Activated CD8-positive, alpha-beta T cell treated with anti-CD3 and anti-CD28 coated beads, Interleukin-2, amount 10 ng/mL, durations not matched to agents 7 days and 5 days (primary cell): ENCODE measurements around the gene ERVMER34-1. TPM values are rescaled to one million over a fixed set of nuclear protein-coding genes. Genes with fewer than 3 reads are reported as not detected.

Experiments
- ATAC-seq: fragments of 150-1000 bp; cut with Tn5 transposase; one replicate; pipeline ENCODE4 v1.10.0; 2021; ENCODE audit warnings: moderate library complexity
- CTCF ChIA-PET: fragments of 350-600 bp; sonication (Branson Sonifier 250); formaldehyde crosslinking; loops from one replicate; lab custom pipeline; 2021; ENCODE audit warnings: antibody characterized with exemption; lab: Charles Lee
- POLR2A ChIA-PET: fragments of 350-600 bp; sonication (Branson Sonifier 250); formaldehyde crosslinking; loops from one replicate; lab custom pipeline; 2021; ENCODE audit warnings: antibody characterized with exemption; lab: Charles Lee
- DNase-seq: peaks from one replicate; pipeline ENCODE4 v3.0.0-alpha.2; 2020
- H3K27ac Mint-ChIP-seq: one replicate; pipeline ENCODE4 v1.8.0; 2021; ENCODE audit warnings: mild to moderate bottlenecking, mixed read lengths
- H3K27me3 Mint-ChIP-seq: one replicate; pipeline ENCODE4 v1.8.0; 2021; ENCODE audit warnings: low read depth, mixed read lengths
- H3K36me3 Mint-ChIP-seq: one replicate; pipeline ENCODE4 v1.8.0; 2021; ENCODE audit warnings: low read depth, mixed read lengths
- H3K4me1 Mint-ChIP-seq: one replicate; pipeline ENCODE4 v1.8.0; 2021; ENCODE audit warnings: low read depth, mixed read lengths
- H3K4me3 Mint-ChIP-seq: one replicate; pipeline ENCODE4 v1.8.0; 2021; ENCODE audit warnings: mild to moderate bottlenecking, mixed read lengths
- H3K9me3 Mint-ChIP-seq: one replicate; pipeline ENCODE4 v1.8.0; 2022; ENCODE audit warnings: mixed read lengths; ENCODE audit not compliant: insufficient read depth
- microRNA-seq: library from miRNA; unstranded; fragments of <30 nt; microRNA quantifications from one replicate; pipeline ENCODE4 v1.2.0, GENCODE V29; 2022
- total RNA-seq, 2 experiments: library from RNA; stranded (reverse); gene quantifications; one replicate each; pipeline ENCODE4 v1.2.3, GENCODE V29; 2021

The ERVMER34-1 gene
- total RNA-seq, 2 experiments from 2014 or later = not detected

- no peak overlapping the region for H3K4me3 Mint-ChIP-seq
- peaks cover 24% of the 10 kb centered on the region for H3K9me3 Mint-ChIP-seq
- ChIA-PET CTCF (no interaction called here), POLR2A (no interaction called here)
- peaks cover 4% of the 10 kb centered on the region for H3K4me1 Mint-ChIP-seq
- peaks cover 3% of the 10 kb centered on the region for H3K36me3 Mint-ChIP-seq
- no peak overlapping the region for H3K27ac Mint-ChIP-seq
- no peak for ATAC-seq
- H3K27me3 Mint-ChIP-seq = peaks cover 26% of the 10 kb centered on the region
- no peak for DNase-seq
Observed at GRCh38 chr4:52694936-52695335, 56.3 kb downstream of the ERVMER34-1 start.

GRCh38 chr4:52693492-52693891 is 57.7 kb downstream of the ERVMER34-1 start:
- POLR2A ChIA-PET = no interaction called here
- peaks cover 24% of the 10 kb centered on the region for H3K9me3 Mint-ChIP-seq
- no peak overlapping the region for H3K4me3 Mint-ChIP-seq
- CTCF ChIA-PET = no interaction called here
- peaks cover 25% of the 10 kb centered on the region for H3K27me3 Mint-ChIP-seq
- peaks cover 3% of the 10 kb centered on the region for H3K36me3 Mint-ChIP-seq
- DNase-seq = no peak
- no peak for ATAC-seq
- H3K4me1 Mint-ChIP-seq = peaks cover 4% of the 10 kb centered on the region
- H3K27ac Mint-ChIP-seq = no peak overlapping the region

Small RNAs within 50 kb of the gene (microRNA-seq; reads per million reads assigned to microRNA genes)
- gene MIR4449 = 35.6 reads per million, percentile 45 among the genes with 10 or more reads in this experiment

Other genes with a start within 250 kb of the ERVMER34-1 start
- gene USP46, start 92.1 kb downstream of the ERVMER34-1 start, total RNA-seq = 1 to 10 TPM; 3.8 to 4.6 TPM
- under 1 TPM in 1 of 2 experiments, not detected in 1; 0.13 TPM for gene RASL11B, start 110.9 kb upstream of the ERVMER34-1 start, total RNA-seq